ENCODE results near the gene TRIM67. TPM values are rescaled to one million over a fixed set of nuclear protein-coding genes. Genes with fewer than 3 reads are reported as not detected.
A peak's percentile ranks its signal among the peaks of the same experiment; 100 is the strongest.
"Not testable (repeated sequence)": the region's sequence is repeated elsewhere in the genome, so short reads cannot be mapped to it uniquely, and the experiment has no call there.

The TRIM67 gene
- under 1 TPM; 0.05 to 0.09 (median 0.08) TPM for polyA plus RNA-seq (ENCODE audit: insufficient read length in 3 of 3)
- long read RNA-seq, donor 1, result 0 reads
- long read RNA-seq, donor 2, partial matches to known transcripts, result 0 of 1 reads
- long read RNA-seq, donor 2, other reads (novel, unspliced or antisense), result 0 of 1 reads
- long read RNA-seq, donor 3, result 0 reads
- long read RNA-seq, donor 4, result 0 reads
- long read RNA-seq, donor 5, result 0 reads
- long read RNA-seq, donor 6, result 0 reads
- long read RNA-seq, donor 7, result 0 reads
- long read RNA-seq, donor 8, result 0 reads
- long read RNA-seq, donor 9, partial matches to known transcripts, result 5 of 18 reads
- long read RNA-seq, donor 9, other reads (novel, unspliced or antisense), result 13 of 18 reads
- long read RNA-seq, donor 10, result 0 reads
- long read RNA-seq, donor 11, result 0 reads
- long read RNA-seq, donor 12, result 0 reads
- long read RNA-seq, donor 13, result 0 reads
- long read RNA-seq, donor 14, result 0 reads
- long read RNA-seq, donor 15, result 0 reads
- long read RNA-seq, donor 16, result 0 reads

- DNase-seq (ENCODE audit: extremely low read depth in 1 of 11, low read depth in 9 of 11, low spot score in 4 of 11), result peak in 4 of 11 donors; percentile 19 to 38 (median 29)
Measured at GRCh38 chr1:231161667-231162296, at the start of gene TRIM67. Gene TRIM67, plus strand, starts transcription at chr1:231162058. Its CDS starts 912 bp downstream, at chr1:231162970.

GRCh38 chr1:231116738-231117137 lies 45.1 kb upstream of the TRIM67 start:
- DNase-seq (ENCODE audit: extremely low read depth in 1 of 11, low read depth in 9 of 11, low spot score in 4 of 11), result no peak

GRCh38 chr1:231118704-231119453 lies 43.0 kb upstream of the TRIM67 start:
- DNase-seq (ENCODE audit: extremely low read depth in 1 of 11, low read depth in 9 of 11, low spot score in 4 of 11), result no peak

- no peak for DNase-seq (ENCODE audit: extremely low read depth in 1 of 11, low read depth in 9 of 11, low spot score in 4 of 11)
Measured at GRCh38 chr1:231121533-231121932, 40.3 kb upstream of the TRIM67 start.

- DNase-seq (ENCODE audit: extremely low read depth in 1 of 11, low read depth in 9 of 11, low spot score in 4 of 11), result no peak
Measured at GRCh38 chr1:231122143-231122542, 39.7 kb upstream of the TRIM67 start.

GRCh38 chr1:231124746-231125145 lies 37.1 kb upstream of the TRIM67 start:
- no peak for DNase-seq (ENCODE audit: extremely low read depth in 1 of 11, low read depth in 9 of 11, low spot score in 4 of 11)

GRCh38 chr1:231125972-231126580 lies 35.8 kb upstream of the TRIM67 start:
- no peak for DNase-seq (ENCODE audit: extremely low read depth in 1 of 11, low read depth in 9 of 11, low spot score in 4 of 11)

- DNase-seq (ENCODE audit: extremely low read depth in 1 of 11, low read depth in 9 of 11, low spot score in 4 of 11), result not testable (repeated sequence)
Measured at GRCh38 chr1:231127106-231127505, 34.8 kb upstream of the TRIM67 start.

GRCh38 chr1:231128471-231128870 lies 33.4 kb upstream of the TRIM67 start:
- DNase-seq (ENCODE audit: extremely low read depth in 1 of 11, low read depth in 9 of 11, low spot score in 4 of 11), result not testable (repeated sequence)

- DNase-seq (ENCODE audit: extremely low read depth in 1 of 11, low read depth in 9 of 11, low spot score in 4 of 11), result no peak
Measured at GRCh38 chr1:231130544-231130943, 31.3 kb upstream of the TRIM67 start.

- DNase-seq (ENCODE audit: extremely low read depth in 1 of 11, low read depth in 9 of 11, low spot score in 4 of 11), result not testable (repeated sequence)
Measured at GRCh38 chr1:231132591-231132990, 29.3 kb upstream of the TRIM67 start.

- no peak for DNase-seq (ENCODE audit: extremely low read depth in 1 of 11, low read depth in 9 of 11, low spot score in 4 of 11)
Measured at GRCh38 chr1:231134624-231135023, 27.2 kb upstream of the TRIM67 start.

- DNase-seq (ENCODE audit: extremely low read depth in 1 of 11, low read depth in 9 of 11, low spot score in 4 of 11), result no peak
Measured at GRCh38 chr1:231138236-231138635, 23.6 kb upstream of the TRIM67 start.

GRCh38 chr1:231139125-231139649 lies 22.7 kb upstream of the TRIM67 start:
- no peak for DNase-seq (ENCODE audit: extremely low read depth in 1 of 11, low read depth in 9 of 11, low spot score in 4 of 11)

- DNase-seq (ENCODE audit: extremely low read depth in 1 of 11, low read depth in 9 of 11, low spot score in 4 of 11), result no peak
Measured at GRCh38 chr1:231139659-231140654, 21.9 kb upstream of the TRIM67 start.

GRCh38 chr1:231144416-231145193 lies 17.3 kb upstream of the TRIM67 start:
- DNase-seq (ENCODE audit: extremely low read depth in 1 of 11, low read depth in 9 of 11, low spot score in 4 of 11), result no peak

- DNase-seq (ENCODE audit: extremely low read depth in 1 of 11, low read depth in 9 of 11, low spot score in 4 of 11), result no peak
Measured at GRCh38 chr1:231147896-231148295, 14.0 kb upstream of the TRIM67 start.
